Prostate gland (tissue), 2 donors: ENCODE measurements around the gene CIROP. TPM values are rescaled to one million over a fixed set of nuclear protein-coding genes. Genes with fewer than 3 reads are reported as not detected.

Source experiments
- DNase-seq: peaks from one replicate; pipeline ENCODE4 v3.0.0-alpha.2; 2019; ENCODE audit warnings: low spot score
- H3K27ac ChIP-seq, 2 donors: fragments of 200-600 bp; sonication (generic); 2 replicates each; pipeline ENCODE4 v1.5.1; 2017 to 2019
- H3K27me3 ChIP-seq: fragments of 200-600 bp; sonication (generic); replicated peaks from 2 replicates; pipeline ENCODE4 v1.5.1; 2019; ENCODE audit not compliant: insufficient read depth
- H3K36me3 ChIP-seq, 2 donors: fragments of 200-600 bp; sonication (generic); 1 replicate in 1 of 2; 2 replicates in 1 of 2; pipeline versions ENCODE4 v1.5.1 to v1.8.1; 2017 to 2019
- H3K4me1 ChIP-seq: fragments of 200-600 bp; sonication (generic); replicated peaks from 2 replicates; pipeline ENCODE4 v1.5.1; 2019
- H3K4me3 ChIP-seq, 2 donors: fragments of 200-600 bp; sonication (generic); 2 replicates each; pipeline ENCODE4 v1.5.1; 2017 to 2019
- H3K9me3 ChIP-seq: fragments of 200-600 bp; sonication (generic); 2 replicates; pipeline ENCODE4 v1.5.1; 2017
- CTCF ChIP-seq, 4 experiments: fragments of 200-600 bp in 2 of 4; fragments of 450-650 bp in 2 of 4; sonication (generic) in 2 of 4; IDR thresholded peaks; 1 replicate in 3 of 4; 2 replicates in 1 of 4; pipeline ENCODE4 v1.5.1; 2016 to 2019; ENCODE audit warnings: antibody characterized with exemption in 4 of 4, mild to moderate bottlenecking in 2 of 4, moderate library complexity in 2 of 4
- POLR2A ChIP-seq: fragments of 450-650 bp; IDR thresholded peaks from one replicate; pipeline ENCODE4 v1.6.1; 2016; ENCODE audit warnings: antibody characterized with exemption, mild to moderate bottlenecking
- POLR2AphosphoS5 ChIP-seq: sonication (generic); formaldehyde crosslinking; IDR thresholded peaks from one replicate; pipeline ENCODE4 v1.6.1; 2017; ENCODE audit warnings: antibody characterized with exemption
- WGBS: methylation state at CpG from one replicate; pipeline ENCODE4 v1.1.5; 2018; 5-methylcytosine and 5-hydroxymethylcytosine counted together
- intact Hi-C: fragments of 100-400 bp; cut with DNase I; formaldehyde crosslinking; loops from one replicate; pipeline ENCODE4 v1.14.2; 2022
- total RNA-seq, 2 donors: library from RNA; depleted of rRNA; stranded (reverse); fragments of >200 nt; gene quantifications; one replicate each; pipeline ENCODE4 v1.1.0, GENCODE V29; 2016

CIROP gene
- total RNA-seq: not detected

GRCh38 chr14:23104591-23105347 is at the start of gene CIROP:
TSS of gene CIROP (minus strand) at chr14:23104989. CDS start at chr14:23104920, 69 bp downstream.
- WGBS: 59% methylated on average over 11 of the region's 11 CpGs
- no peak for DNase-seq
- Histone ChIP-seq H3K36me3 (no peaks in the 10 kb centered on the region), H3K4me3 (no peak within 1 kb of the TSS), H3K4me1 (no peaks in the 10 kb centered on the region), H3K9me3 (no peaks in the 10 kb centered on the region), H3K27ac (no peak within 1 kb of the TSS), H3K27me3 (no peaks in the 10 kb centered on the region)
- TF ChIP-seq POLR2A (no peak), CTCF (IDR thresholded peaks at IDR 0.05) (no peak), POLR2AphosphoS5 (no peak)
- intact Hi-C loops: no loop called here

GRCh38 chr14:23153851-23154796 is 49.3 kb upstream of the CIROP start:
- peaks cover 25% of the 10 kb centered on the region for H3K4me1 ChIP-seq
- intact Hi-C loops: loop anchor here (2.0 kb wide), 2 partner anchors 29 to 31 kb away; partner anchors contain the start of gene SLC7A8
- H3K4me3 ChIP-seq: peak overlapping the region; percentile 15 to 28

GRCh38 chr14:23151342-23151741 is 46.6 kb upstream of the CIROP start:
- TF ChIP-seq CTCF (IDR thresholded peaks at IDR 0.05) (no peak), POLR2A (no peak), POLR2AphosphoS5 (no peak)
- no peaks in the 10 kb centered on the region for H3K9me3 ChIP-seq
- H3K4me3 ChIP-seq: no peak overlapping the region
- intact Hi-C loops: no loop called here
- peak overlapping the region; percentile 77 to 91 for H3K27ac ChIP-seq
- no peak for DNase-seq
- 85% methylated on average over 2 of the region's 2 CpGs for WGBS
- peaks cover 25% of the 10 kb centered on the region for H3K4me1 ChIP-seq
- no peaks in the 10 kb centered on the region for H3K36me3 ChIP-seq
- H3K27me3 ChIP-seq: no peaks in the 10 kb centered on the region

More at GRCh38 chr14:23153851-23154796, 49.3 kb upstream of the CIROP start:
- no peak for TF ChIP-seq CTCF (IDR thresholded peaks at IDR 0.05)
- TF ChIP-seq POLR2A: peak; percentile 69
- TF ChIP-seq POLR2AphosphoS5: peak; percentile 83
- Histone ChIP-seq H3K27ac (peak overlapping the region; percentile 91 to 97), H3K9me3 (no peaks in the 10 kb centered on the region), H3K27me3 (no peaks in the 10 kb centered on the region), H3K36me3 (no peaks in the 10 kb centered on the region)
- 9% methylated on average over 28 of the region's 28 CpGs for whole genome bisulfite sequencing
- peak; percentile 96 for DNase-seq

- intact Hi-C loops: no loop called here
- Histone ChIP-seq H3K4me1 (peaks cover 16% of the 10 kb centered on the region), H3K27ac (peak overlapping the region; percentile 29 to 77)
These were observed 45.0 kb upstream of the CIROP start for GRCh38 chr14:23149745-23150144.

More at GRCh38 chr14:23149745-23150144, 45.0 kb upstream of the CIROP start:
- Histone ChIP-seq H3K4me3 (no peak overlapping the region), H3K9me3 (no peaks in the 10 kb centered on the region), H3K27me3 (no peaks in the 10 kb centered on the region), H3K36me3 (no peaks in the 10 kb centered on the region)
- TF ChIP-seq CTCF (IDR thresholded peaks at IDR 0.05) (no peak), POLR2A (no peak), POLR2AphosphoS5 (no peak)
- no peak for DNase-seq
